RPMI7951 (cell line): Measurements from ENCODE around the gene PIEZO2. TPM values are rescaled to one million over a fixed set of nuclear protein-coding genes. Genes with fewer than 3 reads are reported as not detected.

Source experiments
- DNase-seq: peaks from one replicate; pipeline ENCODE4 v3.0.0-alpha.2; 2012; ENCODE audit warnings: low read depth
- total RNA-seq: library from RNA; depleted of rRNA; stranded (reverse); fragments of >200 nt; shearing (Covaris generic); gene quantifications from 2 replicates; pipeline ENCODE4 v1.2.3, GENCODE V29; 2014

Gene PIEZO2
- total RNA-seq, 1 experiment from 2014 or later: 10.7 TPM

GRCh38 chr18:11113046-11113548 lies 36.3 kb downstream of the PIEZO2 start:
- DNase-seq: no peak

DNA sequence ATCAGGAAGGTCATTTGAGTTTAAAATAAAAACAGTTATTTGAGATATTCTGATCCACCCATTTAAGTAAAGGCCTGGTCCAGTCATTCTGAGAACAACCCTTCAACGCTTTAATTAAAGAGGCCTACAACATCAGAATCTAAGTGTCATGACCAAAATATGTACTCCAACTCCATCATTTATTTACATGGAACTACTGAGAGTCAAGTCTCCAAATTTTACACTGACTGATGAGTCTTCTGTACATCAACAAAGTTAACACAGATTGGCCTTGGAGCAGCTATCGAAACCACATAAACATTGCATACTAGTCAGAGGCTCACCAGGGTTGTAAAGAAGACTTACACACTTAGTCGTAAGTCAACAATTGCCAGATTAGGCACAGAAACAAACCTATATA lies 37.1 kb downstream of the PIEZO2 start:
- DNase-seq: no peak

- DNase-seq: no peak
Measured at GRCh38 chr18:11110509-11110908, 38.9 kb downstream of the PIEZO2 start.

DNA sequence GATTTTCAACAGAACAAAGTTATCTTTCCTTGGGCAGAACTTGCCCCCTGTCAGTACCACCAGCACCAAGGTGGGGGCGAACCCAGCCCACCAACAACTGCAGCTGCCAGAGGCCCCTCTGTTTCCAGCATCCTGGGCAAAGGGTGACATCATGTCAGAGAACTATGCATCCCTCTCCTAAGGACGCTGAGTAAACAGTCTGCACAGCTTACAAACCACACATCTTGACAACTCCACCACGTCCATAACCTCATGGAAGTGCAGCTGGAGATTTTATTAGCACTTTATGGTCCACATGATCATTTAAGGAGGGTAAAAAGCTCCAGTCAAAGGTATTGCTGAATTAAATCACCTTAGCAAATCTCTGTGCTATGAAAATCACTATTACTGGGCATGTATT lies 40.4 kb downstream of the PIEZO2 start:
- DNase-seq: no peak

DNA sequence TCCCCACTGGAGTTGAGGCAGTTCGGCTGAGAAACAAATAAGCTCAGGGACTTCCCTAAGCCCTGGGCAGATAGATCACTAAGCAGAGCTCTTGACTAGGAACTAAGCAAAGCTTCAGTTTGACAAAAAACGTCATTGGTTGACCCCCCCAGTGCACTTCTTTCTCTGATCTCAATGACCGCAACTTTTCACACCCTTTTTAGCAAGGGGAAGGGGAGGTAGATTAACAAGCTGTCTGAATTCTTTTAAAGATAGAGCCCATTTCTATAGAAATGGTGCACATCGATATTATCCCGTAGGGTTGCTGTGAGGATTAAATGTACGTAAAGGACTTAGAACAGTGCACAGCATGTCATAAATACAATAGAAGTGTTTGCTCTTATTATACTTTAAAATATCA lies 42.5 kb downstream of the PIEZO2 start:
- no peak for DNase-seq

GRCh38 chr18:11105463-11105862 lies 43.9 kb downstream of the PIEZO2 start:
- DNase-seq: no peak

- DNase-seq: no peak
Measured at GRCh38 chr18:11104307-11104706, 45.1 kb downstream of the PIEZO2 start.

DNA sequence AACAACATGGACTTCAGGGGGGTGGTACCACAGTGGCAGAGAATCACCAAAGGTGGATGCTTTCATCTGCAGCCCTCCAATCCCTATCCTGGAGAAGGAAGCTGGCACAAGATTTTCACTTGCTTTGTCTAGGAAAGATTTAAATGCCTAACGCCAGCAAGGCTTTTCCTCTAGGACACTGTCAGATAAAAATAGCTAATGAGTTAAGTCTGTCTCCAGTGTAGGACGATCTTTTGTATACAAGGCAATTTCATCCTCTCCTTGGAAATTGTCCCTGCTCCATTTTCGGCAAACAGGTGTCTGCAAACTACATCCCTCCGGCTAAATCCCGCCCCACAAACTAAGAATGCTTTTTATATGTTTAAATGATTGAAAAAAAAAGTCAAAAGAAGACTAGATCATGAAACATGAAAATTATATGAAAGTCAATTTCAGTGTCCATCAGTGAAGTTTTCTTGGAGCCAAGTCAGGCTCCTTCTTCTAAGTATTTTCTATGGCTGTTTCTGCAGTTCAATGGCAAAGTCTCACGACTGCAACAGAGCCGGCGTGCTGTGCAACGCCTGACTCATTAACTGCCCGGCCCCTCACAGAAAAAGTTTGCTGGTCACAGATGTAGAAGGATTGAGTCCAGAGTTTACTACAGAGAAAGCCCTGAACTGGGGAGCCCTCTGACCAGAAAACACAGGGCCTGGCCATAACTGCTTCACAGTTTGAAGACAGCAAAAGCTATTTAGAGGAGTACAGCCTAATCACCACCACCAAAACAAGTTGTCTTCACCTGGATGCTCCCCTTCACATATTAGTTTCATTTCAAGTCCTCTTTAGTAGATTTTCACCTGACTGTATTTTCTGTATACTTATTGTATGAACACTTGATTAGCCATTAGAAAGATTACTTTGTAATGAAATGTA lies 52.3 kb downstream of the PIEZO2 start:
- peak; percentile 44 for DNase-seq

DNA sequence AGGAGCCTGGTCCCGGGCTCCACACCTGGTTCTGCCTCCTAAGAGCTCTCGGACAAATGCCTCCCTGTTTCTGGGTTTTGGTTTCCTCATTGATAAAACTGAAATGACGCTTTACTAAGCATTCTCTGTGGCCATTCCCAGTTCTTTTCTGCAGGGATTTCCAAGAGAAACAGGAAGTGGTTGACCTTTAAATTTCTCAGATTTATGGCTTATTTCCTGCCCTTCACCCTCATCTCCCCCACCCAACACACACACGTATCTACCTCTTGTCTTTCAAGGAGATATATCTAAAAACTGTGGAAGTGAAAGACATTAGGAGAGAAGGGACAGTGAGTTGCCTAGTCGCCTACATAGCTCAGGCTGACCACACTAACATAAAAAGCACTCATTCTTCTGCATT lies 53.0 kb downstream of the PIEZO2 start:
- peak; percentile 14 for DNase-seq

DNA sequence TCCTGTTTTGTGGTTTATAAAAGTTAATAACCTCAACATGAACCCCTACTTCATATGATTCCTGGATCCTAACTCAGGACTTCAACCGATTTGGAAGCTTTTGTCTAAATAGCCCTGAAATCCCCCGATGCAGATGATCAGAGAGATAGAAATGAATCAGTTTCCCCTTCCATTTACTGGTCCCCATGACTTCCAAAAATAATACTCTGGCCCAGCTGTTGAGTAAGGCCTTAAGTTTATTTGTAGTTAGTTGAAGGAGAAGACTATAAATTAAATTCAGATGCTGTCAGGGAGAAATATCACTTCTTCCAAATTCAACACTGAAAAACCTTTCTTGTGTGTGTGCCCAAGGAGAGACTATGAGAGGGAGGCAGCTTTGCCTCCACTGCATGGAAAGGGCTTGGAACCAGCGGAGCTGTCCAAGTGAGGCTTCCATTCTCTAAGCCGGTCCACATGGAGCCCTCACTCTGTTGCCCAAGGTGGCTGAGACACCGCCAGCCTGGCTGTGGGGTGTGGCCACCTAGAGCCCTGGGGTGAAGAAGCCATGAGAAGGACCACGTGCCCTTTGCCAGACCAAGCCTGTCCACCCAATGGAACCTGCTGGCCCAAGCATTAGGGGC lies 53.6 kb downstream of the PIEZO2 start:
- DNase-seq: no peak

- no peak for DNase-seq
Measured at GRCh38 chr18:11095211-11095610, 54.2 kb downstream of the PIEZO2 start.

DNA sequence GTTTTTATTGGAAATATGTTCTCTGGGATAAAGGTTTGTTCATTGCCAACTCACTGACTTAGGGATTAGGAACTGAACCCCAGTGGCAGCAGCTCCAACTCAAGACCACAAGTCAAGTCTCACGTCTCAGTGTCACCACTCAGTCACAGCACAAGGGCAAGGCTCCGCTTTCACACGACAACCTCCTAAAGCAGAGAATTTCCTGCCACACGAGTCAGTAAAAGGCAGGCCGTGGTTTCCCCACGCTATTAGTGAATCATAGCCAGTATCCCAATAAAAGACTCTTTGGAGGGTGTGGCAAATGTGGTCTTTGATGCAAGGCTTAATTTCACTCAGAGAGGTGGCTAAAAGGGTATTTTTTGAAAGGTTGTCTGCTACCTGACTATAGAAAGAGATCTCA lies 57.6 kb downstream of the PIEZO2 start:
- DNase-seq: peak; percentile 34

DNA sequence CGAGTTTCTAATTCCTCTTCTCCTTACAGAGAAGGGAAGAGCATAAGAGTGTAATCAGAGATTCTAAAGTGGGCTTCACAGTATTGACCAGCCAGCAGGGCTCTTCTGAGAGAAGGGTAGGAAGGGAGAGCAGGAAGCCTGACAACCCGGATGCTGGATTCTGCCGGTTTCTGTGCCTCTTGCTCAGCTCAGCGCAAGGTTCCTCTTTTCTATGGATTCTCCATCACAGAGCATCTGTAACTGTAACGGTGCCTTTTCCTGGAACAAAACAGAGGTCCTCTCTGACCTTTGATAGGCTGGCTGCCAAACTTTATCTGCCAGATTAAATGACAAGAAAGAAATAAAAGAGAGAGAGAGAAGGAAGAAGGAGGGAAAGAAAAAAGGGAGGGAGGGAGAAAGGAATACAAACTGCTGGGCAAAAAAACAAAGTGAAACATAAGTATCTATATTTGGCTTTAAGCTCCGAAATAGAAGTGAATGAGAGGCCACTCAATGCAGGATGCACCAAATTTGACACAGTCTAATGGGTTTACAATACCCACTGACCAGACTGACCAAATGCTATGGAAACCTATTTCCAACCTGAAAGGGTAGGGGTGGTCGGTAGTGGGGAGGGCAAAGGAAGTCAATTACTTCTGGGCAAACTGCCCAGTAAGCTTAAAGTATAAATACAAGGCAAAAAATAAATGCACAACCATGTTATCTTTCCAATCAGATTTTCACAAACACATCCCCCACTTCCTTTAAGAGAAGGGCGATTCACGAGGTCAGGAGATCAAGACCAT lies 59.2 kb downstream of the PIEZO2 start:
- peak; percentile 49 for DNase-seq

DNA sequence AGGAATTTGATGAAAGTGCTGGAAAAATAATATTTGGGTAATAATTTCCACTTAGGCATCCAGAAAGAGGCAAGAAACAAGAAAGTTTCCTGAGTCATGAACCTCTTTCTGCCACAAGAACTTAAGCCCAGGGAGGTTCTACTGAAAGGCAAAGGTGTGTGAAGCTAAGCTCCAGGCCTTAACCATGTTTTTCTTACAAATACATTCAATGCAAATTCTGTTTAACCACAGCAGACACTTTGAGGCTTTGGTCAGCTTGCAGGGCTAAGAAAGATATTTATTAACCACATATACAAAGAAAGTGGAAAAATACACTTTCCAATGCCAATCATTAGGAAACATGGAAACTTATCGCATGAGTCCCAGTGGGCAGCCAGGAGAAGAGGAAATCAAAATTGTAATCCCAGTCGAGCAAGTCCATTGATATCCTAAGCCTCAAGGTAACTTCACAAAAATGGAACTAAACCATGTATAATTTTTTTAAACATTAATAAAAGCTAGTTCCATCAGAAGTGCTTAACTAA lies 68.3 kb downstream of the PIEZO2 start:
- no peak for DNase-seq

DNA sequence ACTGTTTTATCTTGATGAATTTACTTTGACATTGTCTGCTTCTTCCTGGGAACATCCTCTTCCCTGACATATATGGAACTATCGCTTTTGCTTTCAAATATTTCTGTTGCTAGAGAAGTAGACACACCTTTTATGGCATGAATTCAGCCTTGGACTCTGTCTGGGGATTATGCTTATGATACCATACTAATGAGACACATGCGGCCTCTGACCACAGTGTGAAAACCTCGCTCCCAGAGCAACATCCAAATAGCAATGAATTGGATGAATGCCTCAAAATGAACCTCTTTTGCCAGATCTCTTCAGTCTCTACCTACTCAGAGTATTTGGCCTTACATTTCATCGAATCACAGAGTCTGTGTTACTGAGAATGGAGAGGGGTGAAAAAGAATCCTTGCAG lies 70.9 kb downstream of the PIEZO2 start:
- DNase-seq: no peak

DNA sequence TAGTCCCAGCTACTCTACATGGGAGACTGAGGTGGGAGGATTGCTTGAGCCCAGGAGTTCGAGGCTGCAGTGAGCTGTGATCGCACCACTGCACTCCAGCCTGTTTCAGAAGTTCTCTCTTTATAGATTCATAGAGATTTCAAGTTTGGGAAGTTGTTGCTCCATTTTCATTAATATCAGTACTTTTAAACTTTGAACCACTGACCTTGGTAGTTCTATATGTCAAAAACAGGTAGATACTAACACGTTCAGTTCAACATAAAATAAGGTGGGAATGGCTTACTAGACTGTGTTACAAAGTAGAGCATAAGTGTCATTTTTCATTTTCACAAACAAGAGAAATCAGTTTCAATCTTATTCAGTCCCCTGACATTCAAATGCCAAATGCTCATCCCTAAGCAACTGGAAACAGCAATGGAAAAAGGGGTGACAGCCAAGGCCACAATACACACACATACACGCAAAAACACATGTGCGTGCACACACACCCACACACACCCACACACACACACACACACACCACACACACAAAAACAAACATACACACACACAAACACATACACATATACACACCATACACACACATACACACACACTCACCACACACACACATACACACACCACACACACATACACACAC lies 71.7 kb downstream of the PIEZO2 start:
- no peak for DNase-seq

DNA sequence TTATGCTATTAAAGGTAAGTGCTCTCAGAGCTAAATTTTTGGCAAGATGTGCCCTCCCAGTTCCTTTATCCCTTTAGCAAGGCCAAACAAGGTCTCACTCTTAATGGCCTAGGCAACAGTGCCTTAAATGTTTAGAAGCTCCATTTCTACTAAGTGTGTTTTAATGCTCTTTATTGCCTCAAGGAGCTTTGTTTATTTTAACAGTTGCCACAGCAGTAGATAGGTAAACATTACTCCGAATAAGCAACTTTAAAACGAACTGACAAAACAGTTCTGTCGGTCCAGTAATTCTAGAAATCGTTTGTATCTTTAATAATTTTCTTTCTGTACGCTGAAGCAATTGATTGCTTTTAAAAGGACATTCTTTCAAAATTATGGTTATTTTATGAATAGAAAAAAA lies 74.5 kb downstream of the PIEZO2 start:
- no peak for DNase-seq

DNA sequence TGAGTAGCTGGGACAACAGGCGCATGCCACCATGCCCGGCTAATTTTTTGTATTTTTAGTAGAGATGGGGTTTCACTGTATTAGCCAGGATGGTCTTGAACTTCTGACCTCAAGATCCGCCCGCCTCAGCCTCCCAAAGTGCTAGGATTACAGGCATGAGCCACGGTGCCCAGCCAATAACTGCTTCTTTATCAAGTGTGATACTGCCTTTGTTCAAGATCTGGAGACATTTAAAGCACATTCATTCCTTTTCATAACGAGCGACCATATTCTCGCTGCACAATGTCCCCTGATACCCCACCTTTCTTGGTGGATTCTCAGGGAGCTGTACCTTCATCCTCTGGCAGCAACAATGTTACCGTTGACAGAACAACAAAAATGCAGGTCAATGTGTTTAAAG lies 75.4 kb downstream of the PIEZO2 start:
- DNase-seq: no peak

GRCh38 chr18:11072632-11073031 lies 76.7 kb downstream of the PIEZO2 start:
- no peak for DNase-seq

DNA sequence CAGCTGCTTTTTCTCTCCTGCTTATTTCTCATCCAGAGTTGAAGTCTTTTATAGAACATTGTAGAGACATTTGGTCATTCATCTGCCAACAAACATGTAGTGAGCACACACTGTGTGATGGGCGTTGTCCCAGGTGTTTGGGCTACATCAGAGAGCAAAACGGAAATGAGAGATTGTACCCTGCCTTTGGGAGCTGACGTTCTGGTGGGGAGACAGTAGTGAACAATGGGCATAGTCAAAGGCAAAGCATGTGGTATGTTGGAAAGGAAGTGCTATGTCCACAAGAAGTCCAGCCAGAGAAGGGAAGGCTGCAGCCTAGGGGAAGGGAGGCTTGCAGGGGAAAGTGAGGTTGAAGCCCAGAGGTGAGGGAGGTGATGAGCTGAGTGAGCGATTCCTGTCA lies 78.1 kb downstream of the PIEZO2 start:
- no peak for DNase-seq

GRCh38 chr18:11070593-11070992 lies 78.8 kb downstream of the PIEZO2 start:
- no peak for DNase-seq

GRCh38 chr18:11066038-11066437 lies 83.3 kb downstream of the PIEZO2 start:
- no peak for DNase-seq
